Measurements from ENCODE around the gene PVALB. TPM values are rescaled to one million over a fixed set of nuclear protein-coding genes. Genes with fewer than 3 reads are reported as not detected.

Gene PVALB
- polyA plus RNA-seq, 3 donors = 0.65 TPM; not detected in 2

GRCh38 chr22:36826262-36826661 is 9.4 kb upstream of the PVALB start:
- Mint-ChIP-seq H3K36me3 (no peaks in the 10 kb centered on the region), H3K27me3 (ENCODE audit: low read depth in 3 of 3) (peaks cover 72 to 89% (median 86%) of the 10 kb centered on the region in 3 donors), H3K4me3 (peak overlapping the region in 1 of 2 donors; percentile 52), H3K9me3 (peaks cover 0 to 11% (median 2%) of the 10 kb centered on the region in 7 donors), H3K27ac (no peak overlapping the region), H3K4me1 (peaks cover 16% of the 10 kb centered on the region)
- Histone ChIP-seq H3K27ac (ENCODE audit: low read depth in 1 of 2, low read length in 2 of 2) (no peak overlapping the region), H4K20me1 (ENCODE audit: insufficient read depth, low read length) (no peaks in the 10 kb centered on the region), H3K9ac (ENCODE audit: insufficient read depth, low read length, poor library complexity, severe bottlenecking) (no peak overlapping the region), H3K4me1 (ENCODE audit: control insufficient read depth in 1 of 2, insufficient read depth in 2 of 2, low read length in 2 of 2) (peaks cover 7 to 16% of the 10 kb centered on the region in 2 donors), H2AFZ (ENCODE audit: insufficient read depth, low read depth, low read length, poor library complexity, severe bottlenecking) (no peak overlapping the region), H3K36me3 (replicated peaks in 1 of 2; ENCODE audit: control insufficient read depth in 1 of 2, insufficient read depth in 2 of 2, low read length in 2 of 2) (no peaks in the 10 kb centered on the region), H3K4me2 (replicated peaks; ENCODE audit: extremely low read depth, low read length, poor library complexity, severe bottlenecking) (no peak overlapping the region), H3K4me3 (replicated peaks in 1 of 3; ENCODE audit: low read depth in 2 of 3, low read length in 3 of 3) (no peak overlapping the region), H3K79me2 (ENCODE audit: insufficient read depth, low read length) (no peaks in the 10 kb centered on the region), H3K9me3 (replicated peaks in 1 of 2; ENCODE audit: control insufficient read depth in 1 of 2, insufficient read depth in 1 of 2, low read length in 2 of 2) (no peaks in the 10 kb centered on the region), H3K27me3 (ENCODE audit: control insufficient read depth in 2 of 2, insufficient read depth in 2 of 2, low read length in 2 of 2) (peaks cover 33 to 71% of the 10 kb centered on the region in 2 donors)
- intact Hi-C loops (cut with micrococcal nuclease) = no loop called here
- 100% methylated on average over 3 of the region's 6 CpGs for WGBS (ENCODE audit: insufficient coverage)
- no peak for TF ChIP-seq CTCF (IDR thresholded peaks at IDR 0.05)
- DNase-seq = no peak

GRCh38 chr22:36824655-36825054 is 7.8 kb upstream of the PVALB start:
- no peaks in the 10 kb centered on the region for H3K9me3 ChIP-seq (replicated peaks in 1 of 2; ENCODE audit: control insufficient read depth in 1 of 2, insufficient read depth in 1 of 2, low read length in 2 of 2)
- no peak overlapping the region for H3K4me2 ChIP-seq (replicated peaks; ENCODE audit: extremely low read depth, low read length, poor library complexity, severe bottlenecking)
- no peaks in the 10 kb centered on the region for H4K20me1 ChIP-seq (ENCODE audit: insufficient read depth, low read length)
- Mint-ChIP-seq H3K27me3 (ENCODE audit: low read depth in 3 of 3) (peaks cover 74 to 89% (median 87%) of the 10 kb centered on the region in 3 donors), H3K4me3 (peak overlapping the region in 1 of 2 donors; percentile 43), H3K27ac (peak overlapping the region in 1 of 7 donors; percentile 5), H3K4me1 (peaks cover 11% of the 10 kb centered on the region), H3K36me3 (no peaks in the 10 kb centered on the region), H3K9me3 (peaks cover 0 to 9% (median 2%) of the 10 kb centered on the region in 7 donors)
- WGBS (ENCODE audit: insufficient coverage) = 93% methylated on average over 2 of the region's 2 CpGs
- no peak overlapping the region for H3K9ac ChIP-seq (ENCODE audit: insufficient read depth, low read length, poor library complexity, severe bottlenecking)
- H3K4me1 ChIP-seq (ENCODE audit: control insufficient read depth in 1 of 2, insufficient read depth in 2 of 2, low read length in 2 of 2) = peaks cover 3 to 11% of the 10 kb centered on the region in 2 donors
- H3K27me3 ChIP-seq (ENCODE audit: control insufficient read depth in 2 of 2, insufficient read depth in 2 of 2, low read length in 2 of 2) = peaks cover 30 to 71% of the 10 kb centered on the region in 2 donors
- no peaks in the 10 kb centered on the region for H3K36me3 ChIP-seq (replicated peaks in 1 of 2; ENCODE audit: control insufficient read depth in 1 of 2, insufficient read depth in 2 of 2, low read length in 2 of 2)
- no peak overlapping the region for H3K27ac ChIP-seq (ENCODE audit: low read depth in 1 of 2, low read length in 2 of 2)
- H3K4me3 ChIP-seq (replicated peaks in 1 of 3; ENCODE audit: low read depth in 2 of 3, low read length in 3 of 3) = no peak overlapping the region
- no peak for TF ChIP-seq CTCF (IDR thresholded peaks at IDR 0.05)
- no peaks in the 10 kb centered on the region for H3K79me2 ChIP-seq (ENCODE audit: insufficient read depth, low read length)
- DNase-seq = no peak
- intact Hi-C loops (cut with micrococcal nuclease) = no loop called here
- no peak overlapping the region for H2AFZ ChIP-seq (ENCODE audit: insufficient read depth, low read depth, low read length, poor library complexity, severe bottlenecking)

Measured in CD14-positive monocyte (primary cell).